Diencephalon (tissue), 1 donor: ENCODE data around the gene COL19A1. TPM values are rescaled to one million over a fixed set of nuclear protein-coding genes. Genes with fewer than 3 reads are reported as not detected.

Experiments
- small RNA-seq: library from RNA; depleted of rRNA; stranded (forward); fragments of <200 nt; gene quantifications from one replicate; pipeline ENCODE3, GENCODE V24; 2014
- total RNA-seq: library from RNA; depleted of rRNA; stranded (reverse); fragments of >200 nt; gene quantifications from one replicate; pipeline ENCODE4 v1.2.3, GENCODE V29; 2014

Gene COL19A1
- total RNA-seq, result 7.6 TPM

DNA sequence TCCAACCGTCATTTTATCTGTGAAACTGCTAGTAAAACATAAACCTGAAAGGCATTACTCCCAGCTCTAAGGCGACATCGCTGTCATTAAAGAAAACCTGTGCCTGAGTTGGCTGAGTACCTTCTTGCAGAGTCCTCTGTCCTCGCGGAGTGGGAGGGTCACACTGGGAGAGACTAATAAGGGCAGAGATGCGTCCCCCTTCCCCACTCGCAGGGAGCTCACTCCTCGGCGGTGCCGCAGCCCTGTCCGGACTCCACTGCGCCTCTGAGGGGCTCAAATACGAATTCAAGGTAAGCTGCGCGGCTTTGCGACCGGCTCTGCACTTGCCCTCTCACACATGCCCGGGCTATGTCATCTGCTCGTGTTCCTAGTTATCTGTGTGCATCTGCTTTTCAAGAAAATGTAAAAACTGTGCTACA, at the start of gene COL19A1:
Gene COL19A1, plus strand, starts transcription at position 206 of the 419 bp plus-strand sequence. CDS start 13,012 bp downstream, outside the sequence.

Small RNAs within 50 kb of the gene (small RNA-seq; reads per million reads assigned to genes)
- not detected for gene RPL37P15

Other genes starting within 250 kb of the COL19A1 start
- gene LMBRD1, start 69.5 kb upstream of the COL19A1 start, total RNA-seq, result 81.0 TPM